ENCODE measurements around the gene PDGFD.

- TF ChIP-seq EZH2 (IDR thresholded peaks at IDR 0.05; ENCODE audit: borderline replicate concordance, low read length) (no peak), CTCF (conservative IDR thresholded peaks at IDR 0.05 in 1 of 2, IDR thresholded peaks at IDR 0.05 in 1 of 2; ENCODE audit: extremely low read depth in 1 of 2, insufficient read depth in 1 of 2, low read depth in 1 of 2, low read length in 2 of 2) (no peak)
These were observed 120.2 kb downstream of the PDGFD start for GRCh38 chr11:104043678-104044239.
